Endothelial cell (in vitro differentiated cells): Measurements from ENCODE around the gene ACADS. TPM values are rescaled to one million over a fixed set of nuclear protein-coding genes. Genes with fewer than 3 reads are reported as not detected.

Experiments used
- DNase-seq: peaks from one replicate; pipeline ENCODE4 v3.0.0; 2021; ENCODE audit warnings: low spot score
- H3K27ac Mint-ChIP-seq: one replicate; pipeline ENCODE4 v1.8.0; 2021; ENCODE audit warnings: mixed read lengths, inconsistent platforms; ENCODE audit not compliant: unreplicated experiment
- H3K27me3 Mint-ChIP-seq: one replicate; pipeline ENCODE4 v1.8.0; 2021; ENCODE audit warnings: mild to moderate bottlenecking, moderate library complexity, mixed read lengths, inconsistent platforms; ENCODE audit not compliant: unreplicated experiment
- H3K36me3 Mint-ChIP-seq: one replicate; pipeline ENCODE4 v1.8.0; 2021; ENCODE audit warnings: mild to moderate bottlenecking, low read depth, mixed read lengths, inconsistent platforms; ENCODE audit not compliant: unreplicated experiment
- H3K4me1 Mint-ChIP-seq: one replicate; pipeline ENCODE4 v1.8.0; 2021; ENCODE audit warnings: mild to moderate bottlenecking, mixed read lengths, inconsistent platforms; ENCODE audit not compliant: unreplicated experiment
- H3K4me3 Mint-ChIP-seq: one replicate; pipeline ENCODE4 v1.8.0; 2021; ENCODE audit warnings: mild to moderate bottlenecking, mixed read lengths, inconsistent platforms; ENCODE audit not compliant: unreplicated experiment
- H3K9me3 Mint-ChIP-seq: one replicate; pipeline ENCODE4 v1.8.0; 2021; ENCODE audit warnings: mixed read lengths, inconsistent platforms; ENCODE audit not compliant: unreplicated experiment
- total RNA-seq: library from RNA; stranded (reverse); fragmentation: NEBNext Ultra II Directional; extraction: Animal tissue kit (Norgen Biotek cat#: 25700); gene quantifications from one replicate; pipeline ENCODE4 v1.2.1, GENCODE V29; 2021; ENCODE audit not compliant: unreplicated experiment
- TF ChIP-seq, protein P1 (sequence below): fragments of 200-600 bp; sonication (generic); IDR thresholded peaks from one replicate; pipeline ENCODE4 v1.5.0; 2021; ENCODE audit warnings: antibody characterized with exemption; ENCODE audit not compliant: unreplicated experiment

ACADS gene
- total RNA-seq, 1 donor from 2014 or later: 5.6 TPM

- TF ChIP-seq, protein P1, sequence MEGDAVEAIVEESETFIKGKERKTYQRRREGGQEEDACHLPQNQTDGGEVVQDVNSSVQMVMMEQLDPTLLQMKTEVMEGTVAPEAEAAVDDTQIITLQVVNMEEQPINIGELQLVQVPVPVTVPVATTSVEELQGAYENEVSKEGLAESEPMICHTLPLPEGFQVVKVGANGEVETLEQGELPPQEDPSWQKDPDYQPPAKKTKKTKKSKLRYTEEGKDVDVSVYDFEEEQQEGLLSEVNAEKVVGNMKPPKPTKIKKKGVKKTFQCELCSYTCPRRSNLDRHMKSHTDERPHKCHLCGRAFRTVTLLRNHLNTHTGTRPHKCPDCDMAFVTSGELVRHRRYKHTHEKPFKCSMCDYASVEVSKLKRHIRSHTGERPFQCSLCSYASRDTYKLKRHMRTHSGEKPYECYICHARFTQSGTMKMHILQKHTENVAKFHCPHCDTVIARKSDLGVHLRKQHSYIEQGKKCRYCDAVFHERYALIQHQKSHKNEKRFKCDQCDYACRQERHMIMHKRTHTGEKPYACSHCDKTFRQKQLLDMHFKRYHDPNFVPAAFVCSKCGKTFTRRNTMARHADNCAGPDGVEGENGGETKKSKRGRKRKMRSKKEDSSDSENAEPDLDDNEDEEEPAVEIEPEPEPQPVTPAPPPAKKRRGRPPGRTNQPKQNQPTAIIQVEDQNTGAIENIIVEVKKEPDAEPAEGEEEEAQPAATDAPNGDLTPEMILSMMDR: no peak
- Mint-ChIP-seq H3K9me3 (no peaks in the 10 kb centered on the region), H3K27ac (no peak overlapping the region), H3K4me3 (peak overlapping the region; percentile 62), H3K36me3 (peaks cover 62% of the 10 kb centered on the region), H3K27me3 (peaks cover 3% of the 10 kb centered on the region), H3K4me1 (peaks cover 3% of the 10 kb centered on the region)
- DNase-seq: no peak
Measured at GRCh38 chr12:120767071-120768024, 41.7 kb downstream of the ACADS start.

DNA sequence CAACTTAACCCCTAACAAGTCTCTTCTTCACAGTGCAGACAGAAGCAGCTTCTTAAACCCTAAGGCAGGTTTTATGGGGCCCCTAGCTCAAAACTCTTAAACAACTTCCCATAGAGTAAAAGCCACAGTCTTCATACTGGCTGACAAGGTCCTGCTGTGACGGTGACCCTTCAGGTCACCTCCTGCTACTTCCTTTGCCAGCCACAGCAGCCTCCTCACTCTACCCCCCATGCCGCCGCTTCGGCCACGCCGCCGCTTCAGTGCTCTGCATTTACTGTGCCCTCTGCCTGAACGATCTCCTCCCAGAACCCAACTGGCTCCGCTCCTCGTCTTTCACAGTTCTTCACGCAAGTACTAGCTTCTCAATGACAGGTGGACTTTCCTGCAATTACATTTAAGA lies 45.5 kb downstream of the ACADS start:
- H3K9me3 Mint-ChIP-seq: no peaks in the 10 kb centered on the region
- H3K36me3 Mint-ChIP-seq: peaks cover 55% of the 10 kb centered on the region
- peaks cover 14% of the 10 kb centered on the region for H3K4me1 Mint-ChIP-seq
- H3K27ac Mint-ChIP-seq: no peak overlapping the region
- H3K4me3 Mint-ChIP-seq: no peak overlapping the region
- TF ChIP-seq, protein P1: no peak
- no peak for DNase-seq
- H3K27me3 Mint-ChIP-seq: peaks cover 6% of the 10 kb centered on the region

DNA sequence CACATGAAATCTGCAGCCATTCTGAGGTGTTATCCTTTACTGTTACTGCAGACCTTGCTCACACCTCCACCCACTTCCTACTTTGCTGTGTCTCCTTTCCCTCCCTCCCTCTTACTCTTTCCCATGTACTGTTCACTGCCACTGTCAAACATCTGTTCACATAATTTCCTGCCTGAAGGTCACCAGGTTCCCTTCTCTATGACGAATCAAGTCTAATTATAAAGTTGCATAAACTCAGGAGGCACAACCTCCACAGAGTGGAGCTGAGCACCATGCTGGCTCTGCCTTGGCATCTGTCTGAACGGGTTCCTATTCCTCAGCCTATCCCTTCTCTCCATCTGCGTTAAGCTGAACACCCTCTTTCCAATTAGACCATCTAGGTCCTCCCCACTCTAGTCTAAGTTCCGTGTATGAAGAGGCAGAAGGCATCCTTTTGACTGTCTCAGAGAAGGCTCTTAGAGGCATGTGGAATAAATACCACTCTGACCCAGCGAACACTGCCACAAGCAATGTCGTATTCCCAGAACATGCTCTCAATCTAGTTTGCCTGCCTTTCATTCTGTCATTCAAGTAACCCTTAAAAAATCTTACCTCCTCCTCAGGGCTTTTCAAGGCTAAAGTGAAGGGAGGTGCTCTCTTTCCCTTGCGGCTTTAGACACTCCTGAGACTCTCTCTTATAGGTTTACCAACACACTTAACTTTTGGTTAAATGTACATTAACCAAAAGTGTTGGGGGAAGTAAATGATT lies 48.7 kb downstream of the ACADS start:
- DNase-seq: no peak
- H3K4me1 Mint-ChIP-seq: peaks cover 14% of the 10 kb centered on the region
- H3K4me3 Mint-ChIP-seq: no peak overlapping the region
- peak overlapping the region; percentile 4 for H3K27ac Mint-ChIP-seq
- H3K36me3 Mint-ChIP-seq: peaks cover 25% of the 10 kb centered on the region
- H3K9me3 Mint-ChIP-seq: no peaks in the 10 kb centered on the region
- TF ChIP-seq, protein P1: no peak
- H3K27me3 Mint-ChIP-seq: peaks cover 6% of the 10 kb centered on the region

GRCh38 chr12:120775862-120776552 lies 50.4 kb downstream of the ACADS start:
- peaks cover 14% of the 10 kb centered on the region for H3K4me1 Mint-ChIP-seq
- no peak for DNase-seq
- peak overlapping the region; percentile 44 for H3K27ac Mint-ChIP-seq
- H3K9me3 Mint-ChIP-seq: no peaks in the 10 kb centered on the region
- TF ChIP-seq, protein P1: peak; percentile 82
- peaks cover 6% of the 10 kb centered on the region for H3K27me3 Mint-ChIP-seq
- peak overlapping the region; percentile 3 for H3K4me3 Mint-ChIP-seq
- peaks cover 15% of the 10 kb centered on the region for H3K36me3 Mint-ChIP-seq
